Gastroesophageal sphincter (tissue), 3 donors: ENCODE results near the gene ASPRV1.

ENCODE experiments used
- CTCF ChIP-seq, 4 experiments: fragments of 200-600 bp in 2 of 4; fragments of 450-650 bp in 2 of 4; sonication (generic) in 1 of 4; IDR thresholded peaks; one replicate each; pipeline ENCODE4 v1.5.1; 2017 to 2019; ENCODE audit warnings: antibody characterized with exemption in 4 of 4, mild to moderate bottlenecking in 2 of 4, moderate library complexity in 2 of 4
- EP300 ChIP-seq: sonication (generic); formaldehyde crosslinking; IDR thresholded peaks from one replicate; pipeline ENCODE4 v1.6.1; 2017; ENCODE audit warnings: antibody characterized with exemption, mild to moderate bottlenecking
- POLR2A ChIP-seq, 2 donors: fragments of 450-650 bp; IDR thresholded peaks; one replicate each; pipeline ENCODE4 v1.6.1; 2017; ENCODE audit warnings: antibody characterized with exemption in 2 of 2, mild to moderate bottlenecking in 2 of 2, moderate library complexity in 1 of 2
- POLR2AphosphoS5 ChIP-seq: sonication (generic); formaldehyde crosslinking; IDR thresholded peaks from one replicate; pipeline ENCODE4 v1.6.1; 2017; ENCODE audit warnings: antibody characterized with exemption

DNA sequence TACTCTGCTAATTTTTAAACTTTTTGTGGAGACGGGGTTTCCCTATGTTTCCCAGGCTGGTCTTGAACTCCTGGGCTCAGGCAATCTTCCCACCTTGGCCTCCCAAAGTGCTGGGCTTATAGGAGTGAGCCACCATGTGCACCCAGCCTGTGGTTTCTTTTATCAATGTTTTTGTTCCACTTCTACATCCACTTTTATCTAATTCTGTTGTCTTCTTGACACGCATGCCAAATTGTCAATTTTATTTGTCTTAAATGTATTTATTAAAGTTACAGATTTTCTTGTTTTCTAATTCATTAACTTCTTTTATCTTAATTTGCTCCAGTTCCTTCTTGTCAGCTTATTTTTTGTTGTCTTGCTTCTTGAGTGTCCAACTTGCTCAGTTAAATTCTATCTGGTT, 43.8 kb upstream of the ASPRV1 start:
- no peak for TF ChIP-seq CTCF (IDR thresholded peaks at IDR 0.05)
- no peak for TF ChIP-seq POLR2A (IDR thresholded peaks at IDR 0.05)
- no peak for TF ChIP-seq POLR2AphosphoS5
- TF ChIP-seq EP300 = no peak
